SK-N-SH treated with all-trans-retinoic acid at 6 μM for 48 hours (cell line): Measurements from ENCODE around the gene PLA2G4A.

ENCODE experiments used
- ATAC-seq: fragments of 200-7000 bp; cut with Tn5 transposase; 3 replicates; pipeline ENCODE4 v1.9.1; 2020; ENCODE audit warnings: mild to moderate bottlenecking, moderate library complexity
- ARNTL ChIP-seq: fragments of 450-650 bp; formaldehyde crosslinking; IDR thresholded peaks from 2 replicates; pipeline ENCODE4 v1.5.0; 2020; ENCODE audit warnings: low read depth, mild to moderate bottlenecking, moderate library complexity, borderline replicate concordance
- BACH2 ChIP-seq: fragments of 250-450 bp; sonication (Bioruptor Pico); IDR thresholded peaks from 2 replicates; pipeline ENCODE4 v1.9.0; 2021; ENCODE audit warnings: mild to moderate bottlenecking, borderline replicate concordance
- CREB5 ChIP-seq: fragments of 250-450 bp; sonication (Bioruptor Pico); IDR thresholded peaks from 2 replicates; pipeline ENCODE4 v1.5.1; 2020; ENCODE audit warnings: low read depth, mild to moderate bottlenecking, moderate library complexity
- CSDC2 ChIP-seq: fragments of 250-450 bp; sonication (Bioruptor Pico); IDR thresholded peaks from 2 replicates; pipeline ENCODE4 v1.5.0; 2020; ENCODE audit warnings: mild to moderate bottlenecking, moderate library complexity
- CSRNP3 ChIP-seq: fragments of 250-450 bp; sonication (Bioruptor Pico); IDR thresholded peaks from 2 replicates; pipeline ENCODE4 v1.5.1; 2021; ENCODE audit warnings: mild to moderate bottlenecking, moderate library complexity
- ESRRG ChIP-seq: fragments of 250-450 bp; sonication (Bioruptor Pico); IDR thresholded peaks from 2 replicates; pipeline ENCODE4 v1.6.1; 2021; ENCODE audit warnings: mild to moderate bottlenecking
- GLIS3 ChIP-seq: fragments of 250-450 bp; sonication (Bioruptor Pico); IDR thresholded peaks from 2 replicates; pipeline ENCODE4 v1.5.0; 2020; ENCODE audit warnings: mild to moderate bottlenecking, moderate library complexity
- ISL1 ChIP-seq: fragments of 250-450 bp; sonication (Bioruptor Pico); IDR thresholded peaks from 2 replicates; pipeline ENCODE4 v2.1.2; 2022; ENCODE audit warnings: mild to moderate bottlenecking, moderate library complexity
- OSR1 ChIP-seq: fragments of 250-450 bp; sonication (Bioruptor Pico); IDR thresholded peaks from 2 replicates; pipeline ENCODE4 v1.8.0; 2022; ENCODE audit warnings: moderate library complexity, mild to moderate bottlenecking, inconsistent platforms
- PATZ1 ChIP-seq: fragments of 250-450 bp; sonication (Bioruptor Pico); IDR thresholded peaks from 2 replicates; pipeline ENCODE4 v1.8.0; 2020; ENCODE audit warnings: mild to moderate bottlenecking, moderate library complexity, borderline replicate concordance
- POU6F1 ChIP-seq: fragments of 250-450 bp; sonication (Bioruptor Pico); IDR thresholded peaks from 2 replicates; pipeline ENCODE4 v1.8.0; 2021; ENCODE audit warnings: low read depth, mild to moderate bottlenecking, moderate library complexity, borderline replicate concordance
- PPARA ChIP-seq: fragments of 250-450 bp; sonication (Bioruptor Pico); IDR thresholded peaks from 2 replicates; pipeline ENCODE4 v1.5.0; 2020; ENCODE audit warnings: mild to moderate bottlenecking, borderline replicate concordance
- RARB ChIP-seq: fragments of 250-450 bp; sonication (Bioruptor Pico); IDR thresholded peaks from 2 replicates; pipeline ENCODE4 v1.8.0; 2021; ENCODE audit warnings: mild to moderate bottlenecking, moderate library complexity
- TCF4 ChIP-seq: fragments of 250-450 bp; sonication (Bioruptor Pico); IDR thresholded peaks from 2 replicates; pipeline ENCODE4 v1.8.0; 2021; ENCODE audit warnings: mild to moderate bottlenecking, moderate library complexity, borderline replicate concordance
- ZFP3 ChIP-seq: fragments of 250-450 bp; sonication (Bioruptor Pico); IDR thresholded peaks from 2 replicates; pipeline ENCODE4 v1.5.0; 2020; ENCODE audit warnings: mild to moderate bottlenecking, moderate library complexity
- ZFP30 ChIP-seq: fragments of 450-650 bp; formaldehyde crosslinking; IDR thresholded peaks from 2 replicates; pipeline ENCODE4 v1.5.0; 2022; ENCODE audit warnings: mild to moderate bottlenecking, moderate library complexity
- ZNF565 ChIP-seq: fragments of 450-650 bp; formaldehyde crosslinking; conservative IDR thresholded peaks from 2 replicates; pipeline ENCODE4 v1.5.0; 2020; ENCODE audit warnings: low read depth, mild to moderate bottlenecking, moderate library complexity
- ZNF70 ChIP-seq: fragments of 450-650 bp; formaldehyde crosslinking; IDR thresholded peaks from 2 replicates; pipeline ENCODE4 v1.5.0; 2020; ENCODE audit warnings: mild to moderate bottlenecking, moderate library complexity

PLA2G4A gene

GRCh38 chr1:186987769-186988168 lies 159.0 kb downstream of the PLA2G4A start:
- ATAC-seq: no peak
- TF ChIP-seq CSRNP3 (CRISPR knock-in tag): no peak
- TF ChIP-seq BACH2 (CRISPR knock-in tag): no peak
- no peak for TF ChIP-seq ZNF70 (CRISPR knock-in tag)
- TF ChIP-seq ZNF565: no peak
- no peak for TF ChIP-seq POU6F1 (CRISPR knock-in tag)
- no peak for TF ChIP-seq CREB5 (CRISPR knock-in tag)
- TF ChIP-seq PPARA: no peak
- no peak for TF ChIP-seq RARB

- no peak for TF ChIP-seq BACH2 (CRISPR knock-in tag)
- no peak for TF ChIP-seq OSR1 (CRISPR knock-in tag)
- TF ChIP-seq CSDC2 (CRISPR knock-in tag): no peak
- TF ChIP-seq ZNF70 (CRISPR knock-in tag): no peak
- no peak for TF ChIP-seq CREB5 (CRISPR knock-in tag)
- TF ChIP-seq POU6F1 (CRISPR knock-in tag): no peak
- ATAC-seq: no peak
These were observed 165.2 kb downstream of the PLA2G4A start for GRCh38 chr1:186993996-186994395.

GRCh38 chr1:186994897-186995296 lies 166.1 kb downstream of the PLA2G4A start:
- no peak for ATAC-seq
- TF ChIP-seq CSDC2 (CRISPR knock-in tag): no peak
- TF ChIP-seq POU6F1 (CRISPR knock-in tag): no peak
- no peak for TF ChIP-seq ESRRG (CRISPR knock-in tag)
- no peak for TF ChIP-seq ZFP3
- no peak for TF ChIP-seq ISL1 (CRISPR knock-in tag)
- TF ChIP-seq GLIS3 (CRISPR knock-in tag): no peak
- no peak for TF ChIP-seq PATZ1 (CRISPR knock-in tag)
- TF ChIP-seq ZNF70 (CRISPR knock-in tag): no peak
- no peak for TF ChIP-seq CSRNP3 (CRISPR knock-in tag)
- TF ChIP-seq TCF4 (CRISPR knock-in tag): no peak
- no peak for TF ChIP-seq ARNTL
- no peak for TF ChIP-seq BACH2 (CRISPR knock-in tag)
- no peak for TF ChIP-seq OSR1 (CRISPR knock-in tag)
- TF ChIP-seq ZFP30 (CRISPR knock-in tag): no peak
